Vagina (tissue), 2 donors: Measurements from ENCODE around the gene DNAJC11. TPM values are rescaled to one million over a fixed set of nuclear protein-coding genes. Genes with fewer than 3 reads are reported as not detected.
A peak's percentile ranks its signal among the peaks of the same experiment; 100 is the strongest.

Experiments used
- DNase-seq, 2 donors: peaks; one replicate each; pipeline ENCODE4 v3.0.0-alpha.2; 2017; ENCODE audit errors: extremely low spot score in 2 of 2
- H3K27ac ChIP-seq: fragments of 200-600 bp; sonication (generic); one replicate; pipeline ENCODE4 v1.5.1; 2019
- H3K27me3 ChIP-seq: fragments of 200-600 bp; sonication (generic); one replicate; pipeline ENCODE4 v1.5.1; 2019
- H3K36me3 ChIP-seq, 2 donors: fragments of 200-600 bp; sonication (generic); one replicate each; pipeline ENCODE4 v1.5.1; 2017 to 2019
- H3K4me1 ChIP-seq: fragments of 200-600 bp; sonication (generic); one replicate; pipeline ENCODE4 v1.5.1; 2019
- H3K4me3 ChIP-seq, 2 donors: fragments of 200-600 bp; sonication (generic); 1 replicate in 1 of 2; 2 replicates in 1 of 2; pipeline ENCODE4 v1.5.1; 2016 to 2019
- H3K9me3 ChIP-seq: fragments of 200-600 bp; sonication (generic); one replicate; pipeline ENCODE4 v1.5.1; 2019
- CTCF ChIP-seq, 3 experiments: fragments of 450-650 bp in 2 of 3; fragments of 200-600 bp in 1 of 3; sonication (generic) in 1 of 3; IDR thresholded peaks; one replicate each; pipeline ENCODE4 v1.5.1; 2017 to 2019; ENCODE audit warnings: antibody characterized with exemption in 3 of 3, mild to moderate bottlenecking in 2 of 3, moderate library complexity in 2 of 3
- POLR2A ChIP-seq, 2 donors: fragments of 450-650 bp; IDR thresholded peaks; one replicate each; pipeline ENCODE4 v1.6.1; 2017; ENCODE audit warnings: antibody characterized with exemption in 2 of 2, mild to moderate bottlenecking in 2 of 2, moderate library complexity in 2 of 2
- POLR2AphosphoS5 ChIP-seq, 2 donors: sonication (generic); formaldehyde crosslinking; IDR thresholded peaks; one replicate each; pipeline ENCODE4 v1.9.0; 2017; ENCODE audit warnings: antibody characterized with exemption in 2 of 2, mild to moderate bottlenecking in 2 of 2, low read depth in 1 of 2; ENCODE audit not compliant: insufficient read depth in 1 of 2
- intact Hi-C: fragments of 100-400 bp; cut with DNase I; formaldehyde crosslinking; loops from one replicate; pipeline ENCODE4 v1.15.1; 2023
- total RNA-seq: library from RNA; depleted of rRNA; stranded (reverse); fragments of >200 nt; gene quantifications from one replicate; pipeline ENCODE4 v1.2.3, GENCODE V29; 2016

Gene DNAJC11
- total RNA-seq, 1 donor from 2014 or later: 29.2 TPM

DNA sequence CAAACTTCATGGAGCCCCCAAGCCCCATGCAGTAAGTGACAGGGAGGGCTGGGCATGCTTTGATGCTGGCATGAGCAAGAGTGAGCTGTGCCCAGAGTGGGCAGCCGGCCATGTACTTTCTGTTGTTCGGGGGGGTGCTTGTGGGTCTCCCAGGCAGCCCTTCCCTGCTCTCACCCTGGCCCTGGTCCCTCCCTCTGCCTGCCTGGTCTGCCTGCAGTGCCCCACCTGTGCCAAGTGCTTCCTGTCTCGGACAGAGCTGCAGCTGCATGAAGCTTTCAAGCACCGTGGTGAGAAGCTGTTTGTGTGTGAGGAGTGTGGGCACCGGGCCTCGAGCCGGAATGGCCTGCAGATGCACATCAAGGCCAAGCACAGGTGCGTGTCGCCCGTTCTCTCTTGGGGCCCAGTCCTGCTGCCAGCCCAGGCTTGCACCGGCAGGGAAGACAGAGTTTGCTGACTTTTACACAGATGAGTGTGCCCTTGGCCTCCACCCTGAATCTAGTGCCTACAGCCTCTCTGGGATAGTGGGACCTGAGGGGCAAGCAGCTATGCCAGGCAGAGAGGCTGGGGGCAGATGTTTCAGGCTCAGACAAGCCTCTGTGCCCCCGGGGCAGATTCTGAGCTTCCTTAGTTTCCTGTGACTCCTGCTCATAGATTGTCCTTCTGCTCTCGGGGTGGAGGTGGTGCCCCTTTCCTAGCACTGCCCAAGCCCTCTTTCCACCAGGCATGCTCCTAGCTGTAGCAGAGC is 114.2 kb downstream of the DNAJC11 start:
- TF ChIP-seq CTCF (IDR thresholded peaks at IDR 0.05) (no peak), POLR2AphosphoS5 (IDR thresholded peaks at IDR 0.05; ENCODE audit: insufficient read depth in 1 of 2, low read depth in 1 of 2) (no peak), POLR2A (IDR thresholded peaks at IDR 0.05) (no peak)
- intact Hi-C loops: no loop called here
- H3K36me3 ChIP-seq: peaks cover 0 to 42% of the 10 kb centered on the region in 2 donors
- H3K27ac ChIP-seq: no peak overlapping the region
- H3K4me3 ChIP-seq: no peak overlapping the region
- DNase-seq: peak in 1 of 2 donors; percentile 83
- H3K4me1 ChIP-seq: peaks cover 64% of the 10 kb centered on the region
- no peaks in the 10 kb centered on the region for H3K27me3 ChIP-seq
- H3K9me3 ChIP-seq: no peaks in the 10 kb centered on the region

GRCh38 chr1:6586404-6586816 is 115.2 kb downstream of the DNAJC11 start:
- H3K4me1 ChIP-seq: peaks cover 64% of the 10 kb centered on the region
- peaks cover 0 to 32% of the 10 kb centered on the region in 2 donors for H3K36me3 ChIP-seq

GRCh38 chr1:6585841-6586240 is 115.8 kb downstream of the DNAJC11 start:
- Histone ChIP-seq H3K27ac (no peak overlapping the region), H3K9me3 (no peaks in the 10 kb centered on the region), H3K4me3 (no peak overlapping the region), H3K4me1 (peaks cover 65% of the 10 kb centered on the region), H3K27me3 (no peaks in the 10 kb centered on the region), H3K36me3 (peaks cover 0 to 26% of the 10 kb centered on the region in 2 donors)
- intact Hi-C loops: no loop called here
- TF ChIP-seq CTCF (IDR thresholded peaks at IDR 0.05) (no peak), POLR2AphosphoS5 (IDR thresholded peaks at IDR 0.05; ENCODE audit: insufficient read depth in 1 of 2, low read depth in 1 of 2) (no peak), POLR2A (IDR thresholded peaks at IDR 0.05) (no peak)
- DNase-seq: no peak

More at GRCh38 chr1:6586404-6586816, 115.2 kb downstream of the DNAJC11 start:
- intact Hi-C loops: no loop called here
- no peak for DNase-seq
- Histone ChIP-seq H3K9me3 (no peaks in the 10 kb centered on the region), H3K27ac (no peak overlapping the region), H3K27me3 (no peaks in the 10 kb centered on the region), H3K4me3 (no peak overlapping the region)
- TF ChIP-seq POLR2AphosphoS5 (IDR thresholded peaks at IDR 0.05; ENCODE audit: insufficient read depth in 1 of 2, low read depth in 1 of 2): no peak
- no peak for TF ChIP-seq CTCF (IDR thresholded peaks at IDR 0.05)
- no peak for TF ChIP-seq POLR2A (IDR thresholded peaks at IDR 0.05)

- Histone ChIP-seq H3K27me3 (no peaks in the 10 kb centered on the region), H3K4me1 (peaks cover 69% of the 10 kb centered on the region), H3K9me3 (no peaks in the 10 kb centered on the region), H3K36me3 (peaks cover 0 to 23% of the 10 kb centered on the region in 2 donors), H3K27ac (no peak overlapping the region), H3K4me3 (no peak overlapping the region)
- intact Hi-C loops: no loop called here
- TF ChIP-seq CTCF (IDR thresholded peaks at IDR 0.05) (no peak), POLR2A (IDR thresholded peaks at IDR 0.05) (no peak)
- no peak for DNase-seq
These were observed 116.4 kb downstream of the DNAJC11 start for GRCh38 chr1:6585081-6585722.

Other genes with a start within 250 kb of the DNAJC11 start
- gene TNFRSF25, start 235.6 kb downstream of the DNAJC11 start, total RNA-seq: 32.7 TPM
- 17.2 TPM for gene PLEKHG5, start 210.1 kb downstream of the DNAJC11 start, total RNA-seq
- gene NOL9, start 147.3 kb downstream of the DNAJC11 start, total RNA-seq: 16.7 TPM
- not detected for gene TAS1R1, start 146.5 kb downstream of the DNAJC11 start, total RNA-seq
- 9.1 TPM for gene ZBTB48, start 121.8 kb downstream of the DNAJC11 start, total RNA-seq
- 54.3 TPM for gene KLHL21, start 98.9 kb downstream of the DNAJC11 start, total RNA-seq
- 21.6 TPM for gene PHF13, start 88.1 kb downstream of the DNAJC11 start, total RNA-seq
- 29.0 TPM for gene THAP3, start 76.9 kb downstream of the DNAJC11 start, total RNA-seq
- 62.9 TPM for gene CAMTA1, start 83.6 kb upstream of the DNAJC11 start, total RNA-seq